HG02623 (cell line): ENCODE measurements around the gene TMEM38B.
"Not testable (repeated sequence)": the region's sequence is repeated elsewhere in the genome, so short reads cannot be mapped to it uniquely, and the experiment has no call there.

Source experiments
- ATAC-seq: cut with Tn5 transposase; IDR thresholded peaks from one replicate; pipeline ENCODE4 v1.9.1; 2021; ENCODE audit warnings: moderate library complexity; ENCODE audit not compliant: unreplicated experiment

The TMEM38B gene

DNA sequence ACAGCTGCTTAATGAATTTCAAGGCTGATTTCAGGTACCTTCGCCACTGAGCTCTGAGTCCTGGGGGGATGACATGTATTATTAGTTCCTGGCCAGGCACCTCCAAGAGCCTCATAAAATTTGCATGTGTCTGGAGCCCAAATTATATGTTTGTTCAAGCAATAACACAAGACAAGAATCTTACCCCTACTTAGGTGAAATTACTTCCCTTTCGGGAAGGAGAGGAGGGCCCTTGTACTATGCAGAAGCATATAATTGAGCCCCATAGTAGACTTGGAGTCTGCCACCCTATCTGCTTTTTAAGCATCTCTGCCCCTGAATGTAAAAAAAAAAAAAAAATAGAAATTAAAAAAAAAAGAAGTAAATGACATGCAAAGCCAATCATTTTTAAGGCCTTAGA is 13.0 kb upstream of the TMEM38B start:
- no peak for ATAC-seq

DNA sequence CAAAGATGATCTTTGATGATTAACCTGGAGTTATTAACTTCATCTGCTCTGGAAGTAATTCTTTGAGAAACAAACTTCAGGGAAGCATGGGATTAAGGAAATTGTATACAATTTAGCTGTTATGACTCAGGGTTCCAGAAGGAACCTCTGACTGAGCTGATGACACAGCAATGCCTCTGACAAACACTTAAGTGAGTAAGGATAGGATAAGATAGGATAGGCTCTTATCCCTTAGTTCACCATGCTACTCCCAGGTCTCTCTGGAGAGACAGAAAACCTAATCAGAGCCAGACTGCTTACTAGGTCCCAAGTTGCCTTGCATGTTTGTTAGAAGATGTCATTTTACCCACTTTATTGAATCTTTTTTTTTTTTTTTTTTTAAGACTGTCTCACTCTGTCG is 12.6 kb upstream of the TMEM38B start:
- ATAC-seq: no peak

DNA sequence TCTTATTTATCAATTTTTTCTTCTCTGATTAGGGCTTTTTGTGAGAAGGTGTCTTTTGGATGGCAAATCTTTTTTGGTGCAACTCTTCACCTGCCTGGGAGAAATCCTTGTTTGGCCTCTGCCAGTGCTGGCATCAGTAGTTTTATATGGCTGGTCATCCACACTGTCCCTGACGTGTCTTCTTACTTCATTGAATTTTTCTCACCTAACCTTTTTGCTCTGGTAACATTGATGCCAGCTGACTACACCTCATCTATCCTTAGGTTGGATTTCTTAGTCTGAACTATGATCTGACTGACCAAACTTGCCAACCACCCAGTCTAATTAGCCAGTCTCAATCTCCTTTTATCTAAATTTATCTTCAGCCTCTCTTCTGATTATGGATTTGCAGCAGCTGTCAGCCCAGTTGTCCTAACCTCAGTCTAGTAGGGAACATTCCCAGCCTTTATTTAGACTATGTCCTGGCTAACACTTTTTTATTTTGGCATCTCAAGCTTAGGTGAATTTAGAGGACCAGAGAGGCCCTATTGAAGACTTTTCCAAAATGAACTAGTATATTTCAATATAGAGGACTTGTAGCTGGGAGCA is 10.6 kb upstream of the TMEM38B start:
- no peak for ATAC-seq

DNA sequence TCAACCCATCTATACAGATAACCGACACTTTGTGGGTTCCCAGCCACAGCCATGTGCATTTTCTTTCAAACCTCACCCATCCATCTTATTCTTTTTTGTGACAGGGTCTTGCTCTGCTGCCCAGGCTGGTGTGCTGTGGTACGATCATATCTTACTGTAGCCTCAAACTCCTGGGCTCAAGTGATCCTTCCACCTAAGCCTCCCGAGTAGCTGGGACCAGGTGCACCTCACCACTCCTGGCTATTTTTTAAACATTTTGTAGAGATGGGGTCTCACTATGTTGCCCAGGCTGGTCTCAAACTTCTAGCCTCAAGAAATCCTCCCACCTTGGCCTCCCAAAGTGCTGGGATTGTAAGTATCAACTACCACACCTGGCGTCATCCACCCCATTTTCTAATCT is 7.4 kb upstream of the TMEM38B start:
- ATAC-seq: no peak

DNA sequence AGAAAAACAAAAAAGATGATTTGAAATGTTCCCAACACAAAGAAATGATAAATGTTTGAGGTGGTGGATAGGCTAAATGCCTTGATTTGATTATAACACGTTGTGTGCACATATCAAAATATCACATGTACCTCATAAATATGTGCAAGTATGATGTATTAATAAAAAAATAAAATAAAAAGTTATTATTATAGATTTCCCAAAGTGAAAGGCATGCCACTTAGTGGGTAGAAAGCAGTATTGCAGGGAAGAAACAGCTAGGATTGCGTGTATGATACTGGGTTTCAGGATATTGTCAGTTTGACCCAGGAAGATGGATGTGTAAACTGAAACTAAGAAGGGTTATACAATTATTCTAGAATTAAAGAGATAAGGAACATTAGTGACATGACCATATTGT is 3.6 kb upstream of the TMEM38B start:
- no peak for ATAC-seq

DNA sequence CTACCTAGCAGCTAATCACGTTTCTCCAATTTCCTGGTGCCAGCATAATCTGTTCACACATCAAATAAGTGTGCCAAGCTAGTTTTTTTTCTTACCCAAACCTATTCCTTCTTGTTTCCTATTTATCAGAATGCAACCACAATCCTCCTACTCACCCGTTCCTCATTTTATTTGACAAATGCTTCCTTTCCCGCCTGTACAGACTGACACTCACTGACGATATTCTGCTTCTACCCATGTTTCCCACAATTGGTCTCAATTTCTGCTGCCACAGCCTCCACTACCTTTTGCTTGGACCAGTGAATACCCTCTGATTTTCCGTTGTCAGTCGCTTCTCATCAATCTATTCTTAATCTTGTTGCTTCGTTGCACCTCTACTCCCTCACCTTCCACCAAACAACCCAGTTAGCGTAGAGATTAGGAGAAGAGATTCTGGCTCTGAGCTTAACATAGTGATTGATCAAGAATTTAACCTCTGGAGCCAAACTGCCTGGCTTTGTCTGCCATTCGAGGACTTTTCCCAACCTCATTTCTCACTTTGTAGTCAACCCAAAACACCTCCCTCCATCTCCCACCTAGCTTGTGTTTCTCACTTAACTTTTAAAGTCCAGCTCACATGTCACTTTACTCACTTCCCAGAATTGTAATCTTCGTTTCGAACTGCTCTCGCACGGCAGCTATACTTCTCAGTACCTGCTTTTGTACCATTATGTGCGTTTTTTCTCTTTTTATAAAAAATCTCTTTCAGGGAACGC is 729 bp upstream of the TMEM38B start:
- ATAC-seq: peak; percentile 22

DNA sequence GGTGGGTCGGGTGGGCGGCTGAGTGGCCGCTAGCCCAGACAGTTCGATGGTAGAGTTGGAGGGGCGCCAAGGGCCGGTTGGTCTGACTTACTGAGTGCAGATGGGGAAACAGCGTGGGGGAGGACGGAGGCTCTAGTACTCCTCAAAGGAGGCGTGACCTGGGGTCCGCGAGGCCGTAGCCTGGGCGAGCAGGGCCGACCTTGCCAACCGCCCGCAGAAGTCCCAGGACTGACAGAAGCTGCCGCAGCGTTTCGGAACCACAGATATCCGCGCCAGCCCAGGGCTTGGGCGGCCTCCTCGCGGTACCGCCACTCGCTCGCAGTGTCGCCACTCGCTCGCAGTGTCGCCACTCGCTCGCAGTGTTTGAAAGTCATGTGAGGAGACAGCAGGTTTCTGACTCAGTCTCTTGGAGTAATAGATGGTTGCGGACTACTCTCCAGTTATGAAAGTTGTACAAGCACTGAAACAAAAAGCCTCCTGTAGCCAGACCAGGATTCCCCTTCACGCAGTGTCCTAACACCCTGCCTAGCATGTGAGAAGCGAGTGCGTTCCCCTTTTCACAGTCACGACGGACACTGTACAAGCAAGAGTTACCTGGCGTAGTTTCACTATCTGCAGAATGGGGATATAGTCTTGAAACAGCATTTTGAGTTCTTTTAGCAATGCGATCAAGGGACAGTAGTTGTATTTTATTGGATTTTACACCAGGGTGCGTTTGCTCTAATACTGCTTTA is 674 bp downstream of the TMEM38B start:
- peak; percentile 60 for ATAC-seq

DNA sequence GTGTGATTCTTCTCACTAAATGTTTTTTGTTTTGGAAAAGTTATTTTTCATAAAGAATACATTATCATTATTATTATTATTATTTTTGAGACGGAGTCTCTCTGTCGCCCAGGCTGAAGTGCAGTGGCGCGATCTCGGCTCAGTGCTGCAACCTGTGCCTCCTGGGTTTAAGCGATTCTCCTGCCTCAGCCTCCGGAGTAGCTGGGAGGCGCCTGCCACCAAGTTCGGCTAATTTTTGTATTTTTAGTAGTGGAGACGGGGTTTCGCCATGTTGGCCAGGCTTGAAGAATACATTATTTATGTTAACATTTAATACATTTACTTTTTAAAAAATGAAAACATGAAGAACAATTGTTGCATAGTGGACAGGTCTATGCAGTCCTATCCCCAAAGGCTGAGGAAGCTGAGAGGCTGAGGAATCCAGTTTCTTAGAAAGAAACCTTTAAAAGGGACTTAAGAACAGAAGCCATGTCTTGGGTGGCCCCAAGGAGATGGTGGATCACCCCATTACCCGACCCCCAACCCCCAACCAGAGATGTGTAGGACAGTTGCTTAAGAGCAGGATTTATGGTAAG is 2.0 kb downstream of the TMEM38B start:
- ATAC-seq: no peak

DNA sequence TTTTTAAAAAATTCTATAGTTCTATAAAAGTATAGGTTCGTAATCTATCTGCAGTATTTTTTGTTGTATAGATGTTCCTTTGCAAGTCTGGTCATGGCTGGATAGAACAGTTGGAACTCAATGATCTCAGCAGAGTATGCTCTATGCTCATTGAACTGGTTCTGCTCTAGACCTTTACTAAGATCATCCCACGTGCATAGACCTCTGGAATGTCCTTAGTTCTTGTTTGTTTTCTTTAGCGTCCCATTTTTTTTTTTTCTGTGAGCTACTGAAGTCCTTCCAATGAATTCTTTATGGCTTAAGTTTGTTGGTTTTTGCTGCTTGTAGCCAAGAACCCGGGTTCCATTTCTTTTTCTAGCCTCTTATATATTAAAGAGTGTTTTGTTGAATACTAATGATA is 3.5 kb downstream of the TMEM38B start:
- no peak for ATAC-seq

DNA sequence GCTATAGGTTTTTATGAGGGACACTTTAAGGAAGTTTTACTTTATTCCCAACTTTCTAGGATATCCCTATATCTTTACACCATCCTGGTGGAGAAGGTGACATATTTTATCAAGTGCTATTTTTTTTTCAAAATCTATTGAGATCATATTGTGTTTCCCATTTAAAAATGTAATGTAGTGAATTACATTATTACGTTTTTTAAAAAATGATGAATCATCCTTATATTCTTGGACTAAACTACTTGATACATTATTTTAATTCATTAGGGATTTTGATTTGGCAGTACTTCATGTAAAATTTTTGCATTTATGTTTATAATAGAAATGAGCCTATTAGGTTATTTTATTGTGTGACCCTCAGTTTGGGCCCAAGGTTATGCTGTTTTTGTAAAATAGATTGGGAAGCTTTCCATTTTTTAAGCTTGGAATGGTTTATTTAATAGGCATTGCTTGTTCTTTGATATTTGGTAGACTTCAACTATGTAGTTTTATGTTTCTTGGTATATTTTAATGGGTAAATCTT is 4.1 kb downstream of the TMEM38B start:
- no peak for ATAC-seq

DNA sequence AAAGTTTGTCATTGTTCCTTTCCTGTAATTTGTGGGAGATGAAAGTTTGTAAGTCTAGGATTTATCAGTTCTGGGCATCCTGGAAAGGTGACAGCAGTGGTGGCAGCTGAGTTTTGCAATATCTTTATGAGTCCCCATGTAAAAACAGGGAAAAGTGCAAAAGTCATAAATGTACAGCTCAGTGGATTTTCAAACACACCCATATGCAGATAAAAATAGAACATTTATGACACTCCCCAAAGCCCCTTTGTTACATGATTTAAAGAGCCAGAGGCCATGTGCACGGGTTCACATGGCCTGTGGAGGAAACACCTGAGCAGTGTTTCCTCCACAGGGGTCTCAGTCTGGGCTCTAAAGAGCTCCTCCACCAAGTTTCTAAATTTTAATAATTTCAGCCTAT is 6.3 kb downstream of the TMEM38B start:
- ATAC-seq: no peak

DNA sequence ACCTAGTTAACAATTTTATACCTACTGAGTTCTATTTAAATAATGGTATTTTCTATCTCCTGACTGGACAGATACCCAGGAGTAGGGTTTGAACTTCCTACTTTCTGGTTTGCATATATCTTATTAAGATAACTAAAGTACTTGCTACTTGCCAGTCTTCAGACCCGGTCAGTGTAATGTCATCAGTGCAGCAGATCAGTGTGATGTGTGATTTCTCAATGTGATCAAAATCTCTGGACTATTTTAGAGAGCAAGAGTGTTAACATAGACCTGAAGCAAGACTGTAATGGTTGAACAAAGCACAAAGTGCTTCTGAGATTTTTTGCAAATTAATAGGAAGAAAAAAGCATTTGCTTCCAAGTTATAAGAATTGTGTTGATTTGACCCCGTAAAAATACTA is 6.8 kb downstream of the TMEM38B start:
- no peak for ATAC-seq

DNA sequence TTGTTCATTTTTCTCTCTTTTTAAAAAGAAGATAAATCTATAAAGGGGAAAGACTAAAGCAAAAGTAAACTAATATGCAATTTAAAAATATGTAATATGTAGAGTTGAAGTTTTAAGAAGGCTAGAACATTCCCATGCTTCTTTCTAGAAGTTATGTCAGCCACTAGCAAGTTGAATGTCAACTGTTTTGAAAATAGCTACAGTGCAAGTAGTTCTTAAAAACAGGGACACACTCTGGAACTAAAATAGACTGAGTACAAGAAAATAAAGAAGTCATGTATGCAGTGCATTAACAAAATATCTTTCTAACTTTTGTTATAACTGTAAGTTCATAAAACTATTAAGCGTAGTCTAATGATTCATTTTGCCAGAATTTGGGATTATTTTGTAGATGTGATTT is 7.9 kb downstream of the TMEM38B start:
- ATAC-seq: no peak

DNA sequence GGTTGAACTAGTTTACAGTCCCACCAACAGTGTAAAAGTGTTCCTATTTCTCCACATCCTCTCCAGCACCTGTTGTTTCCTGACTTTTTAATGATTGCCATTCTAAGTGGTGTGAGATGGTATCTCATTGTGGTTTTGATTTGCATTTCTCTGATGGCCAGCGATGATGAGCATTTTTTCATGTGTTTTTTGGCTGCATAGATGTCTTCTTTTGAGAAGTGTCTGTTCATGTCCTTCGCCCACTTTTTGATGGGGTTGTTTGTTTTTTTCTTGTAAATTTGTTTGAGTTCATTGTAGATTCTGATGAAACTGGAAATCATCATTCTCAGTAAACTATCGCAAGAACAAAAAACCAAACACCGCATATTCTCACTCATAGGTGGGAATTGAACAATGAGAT is 9.3 kb downstream of the TMEM38B start:
- not testable (repeated sequence) for ATAC-seq

DNA sequence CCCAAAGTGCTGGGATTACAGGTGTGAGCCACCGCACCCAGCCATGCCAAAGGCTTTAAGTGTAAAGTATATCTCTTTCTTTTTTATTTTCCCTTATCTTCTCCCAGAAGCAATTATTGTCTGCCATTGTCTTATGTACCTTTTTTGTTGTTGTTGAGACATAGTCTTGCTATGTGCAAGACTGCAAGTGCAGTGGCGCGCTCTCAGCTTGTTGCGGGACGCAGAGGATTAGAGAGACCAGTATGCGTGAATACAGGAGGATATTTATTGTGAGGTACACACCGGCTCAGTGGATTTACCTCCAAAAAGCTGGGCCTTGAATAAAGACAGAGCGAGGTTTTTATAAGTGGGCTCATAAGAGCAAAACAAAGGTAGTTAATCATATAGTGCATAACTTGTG is 11.8 kb downstream of the TMEM38B start:
- no peak for ATAC-seq

DNA sequence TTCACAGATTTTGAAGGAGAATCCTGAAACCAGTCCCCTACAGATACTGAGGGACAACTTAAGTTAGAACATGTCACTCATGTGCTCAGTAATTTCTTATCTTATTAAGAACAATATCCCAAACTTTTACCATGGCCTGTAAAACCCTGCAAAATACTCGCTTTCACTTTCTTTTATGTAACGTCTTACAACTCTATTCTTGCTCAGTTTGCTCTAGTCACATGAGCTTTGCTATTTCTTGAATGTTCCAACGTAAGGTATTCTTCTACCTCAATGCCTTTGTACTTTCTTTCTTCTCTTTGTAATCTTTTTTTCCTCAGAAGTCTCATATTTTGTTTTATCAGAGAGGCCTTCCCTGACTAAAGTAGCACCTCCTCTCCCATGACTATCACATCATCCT is 14.1 kb downstream of the TMEM38B start:
- ATAC-seq: peak; percentile 61

DNA sequence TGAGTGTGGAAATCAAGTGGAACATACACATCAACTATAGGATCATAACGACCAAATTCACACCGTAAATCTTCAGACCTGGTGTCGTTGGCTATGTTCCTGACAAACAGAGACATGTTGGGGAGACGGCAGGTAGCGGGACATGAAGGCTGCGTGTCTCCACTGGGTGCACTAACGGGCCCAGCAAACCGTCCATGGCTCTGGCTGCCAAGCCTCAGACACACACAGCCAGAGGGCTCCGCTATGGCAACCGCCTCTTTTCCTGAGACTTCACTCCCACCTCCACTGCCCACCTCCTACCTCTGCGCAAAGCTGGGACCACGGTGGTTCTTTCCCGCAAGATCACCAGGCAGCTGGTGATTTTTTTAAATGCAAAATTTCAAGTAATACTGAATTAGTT is 16.3 kb downstream of the TMEM38B start:
- no peak for ATAC-seq

DNA sequence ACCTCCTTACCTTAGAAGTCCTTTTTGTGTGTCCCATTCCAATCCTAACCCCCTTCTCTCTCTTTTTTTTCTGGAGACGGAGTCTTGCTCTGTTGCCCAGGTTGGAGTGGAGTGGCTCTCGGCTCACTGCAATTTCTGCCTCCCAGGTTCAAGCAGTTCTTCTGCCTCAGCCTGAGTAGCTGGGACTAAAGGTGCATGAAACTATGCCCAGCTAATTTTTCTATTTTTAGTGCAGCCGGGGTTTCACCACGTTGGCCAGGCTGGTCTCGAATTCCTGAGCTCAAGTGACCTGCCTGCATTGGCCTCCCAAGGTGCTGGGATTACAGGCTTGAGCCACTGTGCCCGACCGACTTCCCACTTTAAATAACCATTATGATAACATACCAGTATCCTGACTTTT is 17.5 kb downstream of the TMEM38B start:
- no peak for ATAC-seq

DNA sequence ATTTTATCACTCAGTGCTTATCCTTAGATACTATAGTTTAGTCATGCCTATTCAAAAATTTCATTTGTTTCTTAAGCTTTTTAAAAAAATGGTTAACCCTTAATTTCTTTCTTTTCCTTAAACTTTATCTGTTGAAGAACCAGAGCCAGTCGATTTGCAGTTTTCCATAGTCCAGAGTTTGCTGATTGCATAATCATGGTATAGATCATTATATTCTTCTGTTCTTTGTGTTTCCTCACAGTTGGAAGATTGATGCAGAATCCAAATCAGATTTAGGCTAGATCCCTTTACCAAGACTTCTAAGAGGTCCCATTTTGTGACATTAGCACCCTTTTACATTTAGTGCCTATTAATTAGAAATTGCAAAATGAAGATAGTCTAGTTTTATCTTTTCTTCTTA is 18.0 kb downstream of the TMEM38B start:
- ATAC-seq: no peak

DNA sequence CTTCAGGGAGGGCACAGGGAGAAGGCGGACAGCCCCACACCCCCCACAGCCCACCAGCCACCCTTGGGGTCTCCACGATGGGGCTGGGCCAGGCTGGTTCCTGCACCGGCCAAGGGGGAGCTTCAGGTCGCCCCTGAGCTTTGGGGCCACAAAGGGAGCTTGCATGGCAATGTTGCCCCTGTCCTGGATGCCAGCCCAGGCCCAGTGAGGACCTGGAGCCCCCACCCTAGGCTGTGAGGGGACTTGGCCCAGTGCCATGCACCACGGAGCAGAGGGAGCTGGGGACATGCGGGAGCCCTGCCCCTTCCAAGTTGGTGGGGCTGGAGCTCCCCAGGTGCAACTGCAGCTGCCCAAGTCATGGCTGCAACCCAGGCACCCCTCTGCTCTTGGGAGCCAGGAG is 18.4 kb downstream of the TMEM38B start:
- ATAC-seq: no peak

DNA sequence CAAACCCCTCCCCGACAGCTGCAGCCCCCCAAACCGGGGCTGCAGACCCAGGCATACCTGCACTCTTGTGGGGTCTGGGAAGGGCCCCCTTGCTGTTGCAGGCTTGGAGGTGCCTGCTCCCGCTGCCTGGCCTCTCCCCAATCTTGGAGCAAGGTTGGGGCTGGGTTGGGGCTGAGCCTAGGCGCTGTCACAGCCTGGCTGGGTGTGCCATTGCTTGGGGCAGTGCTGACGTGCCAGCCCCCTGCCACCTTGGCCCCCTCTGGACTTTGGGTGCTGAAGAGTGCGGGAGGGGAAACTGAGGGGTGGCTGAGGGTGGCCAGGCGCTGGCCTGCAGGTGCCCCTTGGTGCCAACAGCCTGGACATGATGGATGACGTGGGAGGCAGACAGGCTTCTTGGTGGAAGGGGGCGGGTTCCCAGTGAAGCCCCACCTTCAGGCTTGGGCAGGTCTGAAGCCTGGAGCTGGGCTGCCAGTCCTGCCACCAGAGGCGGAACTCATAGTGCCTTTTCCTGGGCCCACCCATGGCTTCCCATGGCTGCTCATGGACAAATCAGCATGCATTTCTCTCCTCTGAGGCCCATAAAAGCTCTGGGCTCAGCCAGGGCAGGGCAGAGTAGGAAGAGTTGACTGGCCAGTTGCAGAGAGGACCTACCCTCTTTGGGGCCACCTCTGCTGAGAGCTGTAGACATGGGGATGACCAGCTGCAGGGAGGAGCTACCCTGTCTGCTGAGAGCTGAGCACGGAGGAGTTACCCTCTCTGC is 19.1 kb downstream of the TMEM38B start:
- ATAC-seq: no peak
